ENCODE measurements around the gene PPARA. TPM values are rescaled to one million over a fixed set of nuclear protein-coding genes. Genes with fewer than 3 reads are reported as not detected.

PPARA gene
- total RNA-seq, 2 experiments from 2014 or later: 9.1 to 11.8 TPM

DNA sequence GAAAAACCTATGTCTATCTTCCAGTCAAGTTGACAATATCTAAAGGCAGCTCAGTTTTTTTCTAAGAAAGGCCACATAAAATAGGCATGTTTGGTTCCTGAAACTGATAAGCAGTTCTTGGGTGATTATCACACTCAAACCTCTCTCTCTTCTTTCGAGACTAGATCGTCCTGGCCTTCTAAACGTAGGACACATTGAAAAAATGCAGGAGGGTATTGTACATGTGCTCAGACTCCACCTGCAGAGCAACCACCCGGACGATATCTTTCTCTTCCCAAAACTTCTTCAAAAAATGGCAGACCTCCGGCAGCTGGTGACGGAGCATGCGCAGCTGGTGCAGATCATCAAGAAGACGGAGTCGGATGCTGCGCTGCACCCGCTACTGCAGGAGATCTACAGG, 84.6 kb downstream of the PPARA start:
- peaks cover 14% of the 10 kb centered on the region for H3K4me1 Mint-ChIP-seq (ENCODE audit: low read depth)
- no peaks in the 10 kb centered on the region for H3K27me3 Mint-ChIP-seq
- intact Hi-C loops (cut with micrococcal nuclease): no loop called here
- H3K36me3 Mint-ChIP-seq (ENCODE audit: low read depth): no peaks in the 10 kb centered on the region
- no peak for DNase-seq
- H3K4me3 Mint-ChIP-seq: no peak overlapping the region
- CTCF ChIA-PET: interaction anchor here (1.0 to 1.1 kb wide), 2 partner anchors 12 to 133 kb away, joined by 3 to 4 read pairs; no protein-coding TSS in a partner anchor
- POLR2A ChIA-PET: no interaction called here
- no peaks in the 10 kb centered on the region for H3K9me3 Mint-ChIP-seq
- TF ChIP-seq, protein P1, sequence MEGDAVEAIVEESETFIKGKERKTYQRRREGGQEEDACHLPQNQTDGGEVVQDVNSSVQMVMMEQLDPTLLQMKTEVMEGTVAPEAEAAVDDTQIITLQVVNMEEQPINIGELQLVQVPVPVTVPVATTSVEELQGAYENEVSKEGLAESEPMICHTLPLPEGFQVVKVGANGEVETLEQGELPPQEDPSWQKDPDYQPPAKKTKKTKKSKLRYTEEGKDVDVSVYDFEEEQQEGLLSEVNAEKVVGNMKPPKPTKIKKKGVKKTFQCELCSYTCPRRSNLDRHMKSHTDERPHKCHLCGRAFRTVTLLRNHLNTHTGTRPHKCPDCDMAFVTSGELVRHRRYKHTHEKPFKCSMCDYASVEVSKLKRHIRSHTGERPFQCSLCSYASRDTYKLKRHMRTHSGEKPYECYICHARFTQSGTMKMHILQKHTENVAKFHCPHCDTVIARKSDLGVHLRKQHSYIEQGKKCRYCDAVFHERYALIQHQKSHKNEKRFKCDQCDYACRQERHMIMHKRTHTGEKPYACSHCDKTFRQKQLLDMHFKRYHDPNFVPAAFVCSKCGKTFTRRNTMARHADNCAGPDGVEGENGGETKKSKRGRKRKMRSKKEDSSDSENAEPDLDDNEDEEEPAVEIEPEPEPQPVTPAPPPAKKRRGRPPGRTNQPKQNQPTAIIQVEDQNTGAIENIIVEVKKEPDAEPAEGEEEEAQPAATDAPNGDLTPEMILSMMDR (IDR thresholded peaks at IDR 0.05): no peak
- ATAC-seq: no peak
- H3K27ac Mint-ChIP-seq: no peak overlapping the region

DNA sequence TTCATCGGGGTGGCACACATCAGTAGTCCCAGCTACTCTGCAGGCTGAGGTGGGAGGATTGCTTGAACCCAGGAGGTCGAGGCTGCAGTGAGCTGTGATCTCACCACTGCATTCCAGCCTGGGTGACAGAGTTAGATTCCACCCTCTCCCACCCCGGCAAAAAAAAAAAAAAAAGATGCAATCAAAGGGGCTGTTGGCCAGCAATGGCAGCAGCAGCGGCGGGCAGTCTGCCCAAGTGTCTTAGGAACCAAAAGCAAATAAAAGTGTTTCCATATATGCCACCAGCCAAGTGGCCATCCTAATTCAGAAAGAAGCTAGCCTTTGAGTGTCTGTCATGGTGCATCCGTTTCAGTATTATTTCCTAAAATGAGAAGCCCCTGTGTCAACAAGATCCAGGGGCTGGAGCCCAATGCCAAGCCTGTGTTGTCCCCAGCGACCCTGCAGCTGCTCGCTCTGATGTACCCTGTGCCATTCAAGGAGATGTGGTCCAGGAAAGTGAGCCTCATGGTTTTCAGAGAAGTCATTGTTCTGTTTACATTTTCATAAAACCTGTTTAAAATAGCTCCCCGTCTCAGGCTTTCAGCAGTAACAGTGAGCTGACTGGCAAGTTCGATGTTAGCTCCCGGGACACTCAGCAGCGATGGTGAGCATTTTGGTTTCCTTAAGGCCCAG, 87.3 kb downstream of the PPARA start:
- ChIA-PET CTCF (no interaction called here), POLR2A (no interaction called here)
- peaks cover 25% of the 10 kb centered on the region for H3K4me1 Mint-ChIP-seq (ENCODE audit: low read depth)
- no peaks in the 10 kb centered on the region for H3K36me3 Mint-ChIP-seq (ENCODE audit: low read depth)
- ATAC-seq: no peak
- H3K4me3 Mint-ChIP-seq: no peak overlapping the region
- no peak for DNase-seq
- intact Hi-C loops (cut with micrococcal nuclease): no loop called here
- no peaks in the 10 kb centered on the region for H3K27me3 Mint-ChIP-seq
- TF ChIP-seq, protein P1 (IDR thresholded peaks at IDR 0.05): no peak
- no peaks in the 10 kb centered on the region for H3K9me3 Mint-ChIP-seq
- no peak overlapping the region for H3K27ac Mint-ChIP-seq

DNA sequence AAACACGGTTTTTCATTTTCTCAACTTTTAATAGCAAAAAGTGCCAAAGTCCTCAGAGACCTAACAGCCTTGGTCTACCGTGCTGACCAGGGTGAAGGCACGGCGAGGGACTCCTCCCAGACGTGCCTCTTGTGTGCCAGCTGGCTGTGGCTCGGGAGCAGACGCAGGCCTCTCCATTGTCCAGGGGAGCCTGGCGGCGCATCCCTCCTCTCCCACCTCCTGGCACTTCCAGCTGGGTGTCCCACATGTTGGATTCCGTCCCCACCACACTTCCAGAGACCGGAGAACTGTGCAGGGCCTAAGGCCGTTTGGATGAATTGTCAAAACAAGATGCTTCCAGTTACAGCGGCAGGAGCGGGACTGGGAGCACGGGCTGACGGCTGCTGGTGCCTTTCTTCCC, 88.2 kb downstream of the PPARA start:
- POLR2A ChIA-PET: interaction anchor here (1.1 kb wide), 1 partner anchor 12 kb away, joined by 5 read pairs; the partner anchor contains the start of gene CDPF1
- ATAC-seq (no peak), DNase-seq (no peak)
- Mint-ChIP-seq H3K27me3 (no peaks in the 10 kb centered on the region), H3K36me3 (ENCODE audit: low read depth) (no peaks in the 10 kb centered on the region), H3K4me3 (no peak overlapping the region), H3K27ac (no peak overlapping the region), H3K9me3 (no peaks in the 10 kb centered on the region), H3K4me1 (ENCODE audit: low read depth) (peaks cover 22% of the 10 kb centered on the region)
- intact Hi-C loops (cut with micrococcal nuclease): no loop called here
- CTCF ChIA-PET: no interaction called here
- TF ChIP-seq, protein P1 (IDR thresholded peaks at IDR 0.05): no peak

DNA sequence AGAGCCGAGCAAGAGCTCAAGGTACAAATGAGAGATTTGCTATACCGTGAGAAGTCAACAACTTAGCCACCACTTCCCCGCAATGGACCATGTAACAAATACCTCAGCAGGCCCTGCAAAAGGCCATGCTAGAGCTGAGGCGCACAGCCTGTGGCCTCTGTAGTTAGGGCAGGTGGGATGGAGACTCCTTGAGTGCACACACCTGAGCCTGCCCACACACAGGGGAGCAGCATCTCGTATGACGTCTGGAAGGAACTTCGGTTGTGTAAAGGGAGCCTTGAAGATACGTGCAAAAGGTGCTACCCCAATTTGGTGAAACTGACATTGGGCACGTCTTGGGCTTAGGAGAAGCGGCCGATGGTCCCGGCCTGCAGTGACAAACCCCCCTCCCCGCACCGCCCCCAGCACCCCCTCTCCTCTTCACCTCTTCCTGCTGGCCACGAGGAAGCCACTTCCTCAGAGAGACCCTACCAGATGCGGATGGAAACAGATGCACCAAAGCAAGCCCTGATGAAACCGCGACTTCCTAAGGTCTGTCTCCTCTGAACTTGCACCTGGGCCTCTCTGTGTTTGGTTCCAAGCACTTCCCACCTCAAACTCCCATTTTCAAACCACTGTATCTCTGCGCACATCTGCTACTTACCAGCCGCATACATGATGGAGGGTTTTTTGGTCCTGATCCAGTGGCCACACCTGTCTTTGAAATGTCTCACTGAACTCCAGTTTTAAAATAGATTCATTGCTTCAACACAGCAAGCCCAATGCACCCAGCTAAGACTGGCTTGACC, 89.1 kb downstream of the PPARA start:
- peaks cover 3% of the 10 kb centered on the region for H3K36me3 Mint-ChIP-seq (ENCODE audit: low read depth)
- intact Hi-C loops (cut with micrococcal nuclease): no loop called here
- H3K27me3 Mint-ChIP-seq: no peaks in the 10 kb centered on the region
- H3K4me3 Mint-ChIP-seq: peak overlapping the region; percentile 26
- H3K9me3 Mint-ChIP-seq: no peaks in the 10 kb centered on the region
- peak overlapping the region; percentile 83 for H3K27ac Mint-ChIP-seq
- peaks cover 22% of the 10 kb centered on the region for H3K4me1 Mint-ChIP-seq (ENCODE audit: low read depth)
- TF ChIP-seq, protein P1 (IDR thresholded peaks at IDR 0.05): no peak
- POLR2A ChIA-PET: interaction anchor here (1.1 kb wide), 1 partner anchor 11 kb away, joined by 5 read pairs; the partner anchor contains the start of gene CDPF1
- DNase-seq: peak; percentile 35
- CTCF ChIA-PET: no interaction called here
- ATAC-seq: peak; percentile 63

- TF ChIP-seq, protein P1 (IDR thresholded peaks at IDR 0.05): no peak
- DNase-seq (no peak), ATAC-seq (no peak)
- Mint-ChIP-seq H3K9me3 (no peaks in the 10 kb centered on the region), H3K36me3 (ENCODE audit: low read depth) (peaks cover 3% of the 10 kb centered on the region), H3K27me3 (no peaks in the 10 kb centered on the region), H3K27ac (no peak overlapping the region), H3K4me3 (no peak overlapping the region), H3K4me1 (ENCODE audit: low read depth) (peaks cover 22% of the 10 kb centered on the region)
- POLR2A ChIA-PET: no interaction called here
- intact Hi-C loops (cut with micrococcal nuclease): no loop called here
- CTCF ChIA-PET: no interaction called here
These were observed 89.7 kb downstream of the PPARA start for GRCh38 chr22:46240073-46240472.

All from activated CD8-positive, alpha-beta T cell treated with anti-CD3 and anti-CD28 coated beads for 36 hours (primary cell).